ENCODE measurements around the gene BNC2.

- TF ChIP-seq FOXP2 (optimal IDR thresholded peaks at IDR 0.05; ENCODE audit: control extremely low read depth, extremely low read length, insufficient read depth) (no peak), POLR2AphosphoS5 (IDR thresholded peaks at IDR 0.05; ENCODE audit: borderline replicate concordance, low read depth, low read length) (no peak), EZH2 (IDR thresholded peaks at IDR 0.05) (no peak)
Observed at GRCh38 chr9:16622541-16622940, 247.9 kb downstream of the BNC2 start.
